Activated CD4-positive, alpha-beta T cell treated with anti-CD3 and anti-CD28 coated beads, Interleukin-10, Interleukin-2, amounts not matched to agents 100 ng/mL and 50 ng/mL, durations not matched to agents 16 hours and 8 hours (primary cell): ENCODE results near the gene AJM1.
"Not testable (repeated sequence)": the region's sequence is repeated elsewhere in the genome, so short reads cannot be mapped to it uniquely, and the experiment has no call there.

Experiments used
- DNase-seq: peaks from one replicate; pipeline ENCODE4 v3.0.0-alpha.2; 2020

Gene AJM1

DNA sequence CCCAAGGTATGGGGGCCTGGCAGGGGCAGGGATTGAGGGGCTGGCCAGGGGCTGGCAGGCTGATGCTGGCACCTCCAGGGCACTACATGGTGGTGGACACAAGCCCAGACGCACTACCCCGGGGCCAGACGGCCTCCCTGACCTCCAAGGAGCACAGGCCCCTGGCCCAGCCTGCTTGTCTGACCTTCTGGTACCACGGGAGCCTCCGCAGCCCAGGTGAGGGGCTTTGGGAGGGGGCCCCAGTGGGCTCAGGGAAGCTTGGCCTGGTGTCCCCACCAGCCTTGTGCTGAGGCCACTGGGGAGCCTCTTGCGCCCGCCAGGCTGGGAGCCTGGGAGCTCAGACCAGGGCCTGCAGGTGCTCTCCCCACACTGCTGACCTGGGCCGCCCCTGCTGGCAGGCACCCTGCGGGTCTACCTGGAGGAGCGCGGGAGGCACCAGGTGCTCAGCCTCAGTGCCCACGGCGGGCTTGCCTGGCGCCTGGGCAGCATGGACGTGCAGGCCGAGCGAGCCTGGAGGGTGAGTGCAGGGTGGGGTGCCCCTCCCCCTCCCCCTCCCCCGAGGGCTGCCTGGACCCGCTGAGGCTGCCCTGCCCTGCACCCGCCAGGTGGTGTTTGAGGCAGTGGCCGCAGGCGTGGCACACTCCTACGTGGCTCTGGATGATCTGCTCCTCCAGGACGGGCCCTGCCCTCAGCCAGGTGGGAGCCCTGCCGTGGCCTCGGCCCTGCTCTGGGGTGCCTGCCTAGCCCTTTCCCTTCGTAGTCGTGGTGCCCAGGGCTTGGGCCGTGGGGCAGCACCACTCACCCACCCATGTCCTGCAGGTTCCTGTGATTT, 15.5 kb downstream of the AJM1 start:
- DNase-seq, result no peak

DNA sequence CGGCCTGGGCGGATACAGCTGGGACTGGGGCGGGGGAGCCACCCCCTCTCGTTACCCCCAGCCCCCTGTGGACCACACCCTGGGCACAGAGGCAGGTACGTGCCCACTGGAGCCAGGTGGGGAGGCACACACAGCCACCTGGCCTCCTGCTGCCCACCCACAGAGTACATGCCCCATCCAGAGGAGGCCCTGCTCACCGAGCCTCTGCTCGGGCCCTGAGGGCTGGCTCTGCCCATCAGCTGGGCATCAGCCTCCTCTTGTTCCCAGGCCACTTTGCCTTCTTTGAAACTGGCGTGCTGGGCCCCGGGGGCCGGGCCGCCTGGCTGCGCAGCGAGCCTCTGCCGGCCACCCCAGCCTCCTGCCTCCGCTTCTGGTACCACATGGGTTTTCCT, 16.2 kb downstream of the AJM1 start:
- no peak for DNase-seq

DNA sequence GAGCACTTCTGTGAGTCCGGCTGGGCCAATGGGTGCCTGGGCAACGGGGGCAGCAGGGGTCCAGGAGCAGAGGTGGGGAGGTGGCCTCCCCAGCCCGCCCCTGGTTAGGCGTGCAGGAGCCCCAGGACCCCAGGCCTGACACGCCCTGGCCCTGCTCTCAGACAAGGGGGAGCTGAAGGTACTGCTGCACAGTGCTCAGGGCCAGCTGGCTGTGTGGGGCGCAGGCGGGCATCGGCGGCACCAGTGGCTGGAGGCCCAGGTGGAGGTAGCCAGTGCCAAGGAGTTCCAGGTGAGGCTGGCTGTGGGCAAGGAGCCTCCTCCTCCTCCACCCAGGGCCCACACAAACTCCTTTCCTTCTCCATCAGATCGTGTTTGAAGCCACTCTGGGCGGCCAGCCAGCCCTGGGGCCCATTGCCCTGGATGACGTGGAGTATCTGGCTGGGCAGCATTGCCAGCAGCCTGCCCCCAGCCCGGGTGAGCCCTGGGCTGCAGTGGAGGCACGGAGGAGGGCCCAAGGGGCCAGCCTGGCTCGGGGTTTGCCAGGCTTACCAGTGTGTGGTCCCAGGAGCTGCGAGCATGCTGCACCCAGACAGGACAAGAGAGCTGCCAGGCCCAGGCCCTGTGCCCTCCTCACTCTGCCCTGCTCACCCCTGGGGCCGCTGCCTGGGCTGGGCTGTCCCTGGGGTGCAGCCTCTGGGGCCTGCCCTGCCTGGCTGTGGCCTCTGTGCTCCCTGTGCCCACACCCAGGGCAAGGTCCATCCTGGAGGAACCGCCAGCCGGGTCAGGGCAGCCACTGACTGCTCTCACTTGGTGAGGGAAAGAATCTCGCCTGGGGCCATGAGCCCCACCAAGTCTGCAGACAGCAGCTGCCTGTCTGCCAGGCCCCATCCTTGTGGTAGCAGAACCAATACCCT, 16.8 kb downstream of the AJM1 start:
- DNase-seq, result no peak

GRCh38 chr9:136860529-136860928, 18.3 kb downstream of the AJM1 start:
- DNase-seq, result no peak

DNA sequence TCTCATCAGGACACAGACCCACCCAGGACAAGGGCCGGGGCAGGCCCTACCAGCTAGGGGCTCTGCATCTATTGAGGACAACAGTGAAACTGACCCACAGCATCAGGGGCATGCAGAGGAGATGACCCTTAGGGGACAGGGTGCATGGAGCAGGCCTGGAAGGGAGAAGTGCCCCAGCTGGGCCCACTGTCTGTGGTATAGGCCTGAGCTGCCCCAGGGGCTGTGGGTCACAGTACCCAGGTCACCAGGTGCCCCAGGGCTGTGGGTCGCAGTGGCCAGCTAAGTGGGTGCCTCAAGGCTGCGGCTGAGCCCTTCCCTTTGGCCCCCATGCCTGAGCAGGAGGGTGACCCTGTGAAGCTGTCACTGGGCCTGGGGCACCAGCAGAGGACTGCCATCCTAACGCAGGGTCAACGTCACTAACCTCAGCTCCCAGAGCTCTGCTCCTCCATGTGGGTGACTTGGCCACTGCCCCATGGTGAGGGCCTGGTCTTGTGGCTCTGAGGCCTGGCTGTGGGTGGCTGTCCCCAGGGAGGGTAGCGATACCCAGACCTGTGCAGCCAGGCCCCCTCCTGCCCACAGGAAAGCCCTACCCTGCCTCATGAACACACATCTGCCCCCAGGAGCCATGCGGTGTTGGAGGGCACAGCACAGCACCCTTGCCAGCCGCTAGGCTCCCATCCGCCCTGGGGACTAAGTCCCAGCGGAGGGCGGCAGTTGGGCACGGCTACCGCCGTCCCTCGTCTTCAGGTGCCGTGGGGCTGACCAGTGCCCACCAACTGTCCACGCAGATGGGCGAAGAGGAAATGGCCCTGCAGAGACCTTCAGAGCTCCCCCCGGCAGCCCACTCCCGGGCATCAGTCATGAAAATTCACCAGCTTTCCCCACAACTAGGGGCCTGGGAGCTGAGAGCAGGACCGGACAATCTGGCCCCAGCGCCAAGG, 18.9 kb downstream of the AJM1 start:
- DNase-seq, result no peak

GRCh38 chr9:136861874-136862457, 19.7 kb downstream of the AJM1 start:
- DNase-seq, result no peak

- DNase-seq, result no peak
Observed at GRCh38 chr9:136862849-136863622, 20.8 kb downstream of the AJM1 start.

- no peak for DNase-seq
Observed at GRCh38 chr9:136863623-136864273, 21.5 kb downstream of the AJM1 start.

GRCh38 chr9:136865041-136865767, 22.9 kb downstream of the AJM1 start:
- DNase-seq, result no peak

DNA sequence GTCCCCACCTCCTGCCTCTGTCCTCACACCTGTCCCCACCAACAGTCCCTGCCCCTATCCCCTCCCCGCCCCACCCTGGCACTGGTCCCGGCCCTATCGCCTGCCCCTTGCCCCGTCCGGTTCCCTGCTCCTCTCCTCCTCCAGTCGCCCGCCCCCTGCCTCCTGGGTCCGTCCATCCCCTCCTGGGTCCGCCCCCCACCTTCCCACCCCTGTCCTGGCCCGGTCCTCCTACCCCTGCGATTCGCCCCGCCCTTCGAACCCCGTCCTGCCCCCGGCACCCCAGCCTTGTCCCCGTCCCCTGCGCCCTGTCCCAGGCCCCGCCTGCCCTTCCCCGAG, 23.5 kb downstream of the AJM1 start:
- DNase-seq, result no peak

- not testable (repeated sequence) for DNase-seq
Observed at GRCh38 chr9:136866898-136867421, 24.7 kb downstream of the AJM1 start.

DNA sequence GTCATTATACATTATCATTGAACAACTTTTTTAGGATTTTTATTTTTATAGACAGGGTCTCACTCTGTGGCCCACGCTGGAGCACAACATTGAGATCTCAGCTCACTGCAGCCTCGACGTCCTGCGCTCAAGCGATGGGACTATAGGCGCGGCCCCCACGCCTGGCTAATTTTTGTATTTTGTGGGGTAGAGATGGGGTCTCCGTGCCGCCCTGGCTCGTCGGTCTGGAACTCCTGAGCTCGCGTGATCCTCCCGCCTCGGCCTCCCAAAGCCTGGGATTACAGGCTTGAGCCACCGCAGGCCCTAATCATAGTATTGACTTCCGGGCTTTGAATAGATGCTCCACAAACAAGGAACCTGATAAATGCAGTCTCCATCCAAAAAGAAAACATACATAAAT, 25.2 kb downstream of the AJM1 start:
- DNase-seq, result no peak

GRCh38 chr9:136867917-136868316, 25.6 kb downstream of the AJM1 start:
- DNase-seq, result no peak

GRCh38 chr9:136868644-136869043, 26.4 kb downstream of the AJM1 start:
- DNase-seq, result no peak

DNA sequence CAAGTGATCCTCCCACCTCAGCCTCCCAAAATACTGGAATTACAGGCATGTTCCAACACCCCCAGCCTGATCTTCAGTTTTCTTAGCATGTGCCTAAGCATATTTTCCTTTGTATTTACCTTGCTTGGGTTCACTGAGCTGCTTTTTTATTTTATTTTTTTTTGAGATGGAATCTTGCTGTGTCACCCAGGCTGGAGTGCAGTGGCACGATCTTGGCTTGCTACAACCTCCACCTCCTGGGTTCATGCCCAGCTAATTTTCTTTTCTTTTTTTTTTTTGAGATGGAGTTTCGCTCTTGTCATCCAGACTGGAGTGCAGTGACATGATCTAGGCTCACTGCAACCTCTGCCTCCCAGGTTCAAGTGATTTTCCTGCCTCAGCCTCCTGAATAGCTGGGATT, 27.3 kb downstream of the AJM1 start:
- not testable (repeated sequence) for DNase-seq

DNA sequence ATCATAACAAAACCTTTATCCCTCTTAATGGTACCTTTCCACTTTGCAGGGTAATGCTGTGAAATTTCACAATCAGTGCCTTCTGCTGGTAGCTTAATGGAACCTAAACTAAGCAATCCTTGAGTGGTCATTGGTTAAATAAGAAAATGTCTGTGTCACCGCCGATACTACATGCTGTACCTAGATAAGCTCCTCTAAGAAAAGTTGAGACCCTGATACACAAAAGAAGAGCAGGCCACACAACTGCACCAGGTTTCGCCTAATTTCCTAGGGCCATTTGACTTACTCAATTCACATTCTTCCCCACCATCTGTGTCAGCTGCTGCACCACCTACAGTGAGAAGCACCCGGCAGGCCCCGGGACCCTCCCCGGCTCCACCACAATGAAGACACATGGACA, 32.9 kb downstream of the AJM1 start:
- DNase-seq, result no peak

DNA sequence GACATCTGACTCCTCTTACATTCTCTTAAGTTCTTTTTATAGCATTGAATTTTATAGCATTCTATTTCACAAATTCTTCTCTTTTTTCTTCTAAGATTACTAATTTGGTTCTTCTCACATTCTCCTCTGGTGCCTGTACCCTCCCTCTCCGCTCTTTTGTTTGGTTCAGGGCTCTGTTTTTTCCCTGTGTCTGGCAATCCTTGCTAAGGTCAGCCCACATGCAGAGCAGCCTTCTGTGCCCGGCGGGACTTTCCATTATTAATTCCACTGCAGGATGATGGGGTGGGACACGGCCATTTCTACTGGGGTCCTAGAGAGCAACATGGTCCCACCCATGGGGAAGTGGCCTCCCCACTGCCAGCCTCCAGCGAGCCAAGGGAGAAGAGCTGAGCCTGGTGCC, 34.2 kb downstream of the AJM1 start:
- no peak for DNase-seq

- no peak for DNase-seq
Observed at GRCh38 chr9:136880651-136881050, 38.4 kb downstream of the AJM1 start.

DNA sequence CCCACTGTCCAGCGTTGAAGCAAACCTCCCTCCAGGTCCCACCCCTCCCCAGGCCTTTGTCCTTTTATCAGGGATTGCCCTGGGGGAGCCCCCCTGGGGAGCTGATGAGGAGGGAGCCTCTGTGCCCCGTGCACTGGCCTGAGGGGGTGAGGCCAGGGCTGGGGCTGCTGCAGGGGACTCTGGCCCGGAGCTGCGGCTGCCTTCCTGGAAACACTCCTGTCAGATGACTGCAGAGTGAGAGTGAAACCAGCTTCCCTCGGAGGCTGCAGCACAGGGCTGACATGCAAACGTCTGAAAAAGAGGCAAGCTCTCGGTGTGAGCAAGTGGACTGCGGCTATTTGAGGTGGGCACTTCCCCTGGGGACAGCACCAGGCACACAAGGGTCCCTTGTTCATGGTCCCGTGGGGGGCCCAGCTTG, 39.4 kb downstream of the AJM1 start:
- DNase-seq, result peak; percentile 91
